Epidermal melanocyte (primary cell): ENCODE data around the gene UCHL1.

Experiments used
- DNase-seq: peaks from one replicate; pipeline ENCODE4 v3.0.0; 2011; ENCODE audit warnings: low spot score; ENCODE audit not compliant: insufficient read length

The UCHL1 gene

DNA sequence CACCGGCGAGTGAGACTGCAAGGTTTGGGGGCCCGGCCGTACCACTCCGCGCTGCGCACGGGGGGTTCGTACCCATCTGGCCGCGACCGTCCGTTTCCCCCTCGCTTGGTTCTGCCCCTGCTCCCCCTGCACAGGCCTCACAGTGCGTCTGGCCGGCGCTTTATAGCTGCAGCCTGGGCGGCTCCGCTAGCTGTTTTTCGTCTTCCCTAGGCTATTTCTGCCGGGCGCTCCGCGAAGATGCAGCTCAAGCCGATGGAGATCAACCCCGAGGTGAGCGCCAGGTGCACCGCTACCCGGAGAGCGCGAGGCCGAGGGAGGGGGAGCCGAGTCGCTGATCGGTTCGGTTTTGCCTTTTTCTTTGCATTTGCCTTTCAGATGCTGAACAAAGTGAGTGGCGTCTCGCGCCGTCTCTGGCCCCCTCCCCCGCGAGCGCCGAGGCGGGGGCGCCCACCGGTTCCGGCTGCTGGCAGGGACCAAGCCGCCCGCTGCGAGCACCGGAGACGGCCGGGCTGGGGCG is at the start of gene UCHL1:
UCHL1 (plus strand) TSS at position 189 of the 517 bp plus-strand sequence; CDS start at position 238, 49 bp downstream.
- DNase-seq, result no peak

GRCh38 chr4:41207291-41207831 is 49.4 kb upstream of the UCHL1 start:
- DNase-seq, result no peak

GRCh38 chr4:41209187-41209586 is 47.5 kb upstream of the UCHL1 start:
- DNase-seq, result no peak

- DNase-seq, result no peak
Observed at GRCh38 chr4:41209901-41210300, 46.8 kb upstream of the UCHL1 start.

GRCh38 chr4:41211951-41212615 is 44.6 kb upstream of the UCHL1 start:
- no peak for DNase-seq

GRCh38 chr4:41212616-41213203 is 44.0 kb upstream of the UCHL1 start:
- DNase-seq, result no peak

- no peak for DNase-seq
Observed at GRCh38 chr4:41213625-41214135, 43.0 kb upstream of the UCHL1 start.

DNA sequence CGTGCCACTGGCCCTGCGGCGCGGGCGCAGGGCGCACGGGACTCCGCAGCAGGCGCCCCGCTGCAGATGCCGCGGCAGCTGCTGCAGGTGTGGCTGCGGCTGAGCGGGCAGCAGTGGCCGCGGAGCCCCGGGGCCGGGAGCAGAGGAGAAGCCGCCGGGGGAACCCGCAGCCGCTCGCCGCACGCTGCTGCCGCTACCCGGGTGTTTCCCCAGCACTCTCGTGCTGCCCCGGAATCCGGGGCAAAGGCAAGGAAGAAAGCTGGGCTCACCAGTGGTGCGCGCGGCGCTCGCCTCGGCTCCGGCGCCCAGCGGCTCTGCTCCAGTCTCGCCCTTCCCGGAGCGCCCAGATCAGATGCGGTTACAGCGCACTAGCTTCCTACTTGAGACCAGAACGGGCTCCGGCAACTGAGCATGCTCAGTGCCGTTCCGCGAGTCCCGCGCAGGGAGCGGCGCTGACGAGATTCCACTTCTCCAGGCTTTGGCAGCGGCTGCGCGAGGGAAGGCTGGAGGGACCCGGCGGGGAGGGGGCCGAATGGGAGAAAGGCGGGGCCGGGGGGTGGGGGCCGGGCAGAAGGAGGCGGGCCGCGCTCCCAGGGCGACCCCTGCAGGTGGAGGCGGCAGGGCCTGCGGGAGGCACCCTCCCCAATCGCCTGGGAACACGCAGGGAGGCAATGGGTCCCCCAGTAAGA is 42.4 kb upstream of the UCHL1 start, which contains the start of gene APBB2:
APBB2 (minus strand) TSS at position 407 of the 689 bp plus-strand sequence. CDS start 181,288 bp downstream, outside the sequence.
- peak; percentile 90 for DNase-seq

DNA sequence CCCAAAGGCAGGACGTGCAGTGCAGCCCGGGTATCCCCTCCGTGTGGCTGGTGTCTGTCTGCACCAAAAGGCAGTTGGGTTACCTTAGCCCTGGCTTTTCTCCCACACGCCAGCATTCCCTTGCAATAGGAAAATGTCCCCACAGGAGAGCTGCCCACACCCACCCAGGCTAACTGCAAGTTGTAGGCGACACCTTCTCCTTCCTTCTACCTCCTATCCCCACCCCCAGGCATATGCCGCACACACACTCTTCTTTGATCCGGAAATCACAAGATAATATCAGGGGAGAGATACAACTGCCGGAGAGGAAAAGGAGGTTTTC is 41.9 kb upstream of the UCHL1 start:
- DNase-seq, result no peak

GRCh38 chr4:41215155-41215554 is 41.6 kb upstream of the UCHL1 start:
- DNase-seq, result no peak

GRCh38 chr4:41215969-41216293 is 40.8 kb upstream of the UCHL1 start:
- no peak for DNase-seq

- DNase-seq, result no peak
Observed at GRCh38 chr4:41216294-41217019, 40.3 kb upstream of the UCHL1 start.

DNA sequence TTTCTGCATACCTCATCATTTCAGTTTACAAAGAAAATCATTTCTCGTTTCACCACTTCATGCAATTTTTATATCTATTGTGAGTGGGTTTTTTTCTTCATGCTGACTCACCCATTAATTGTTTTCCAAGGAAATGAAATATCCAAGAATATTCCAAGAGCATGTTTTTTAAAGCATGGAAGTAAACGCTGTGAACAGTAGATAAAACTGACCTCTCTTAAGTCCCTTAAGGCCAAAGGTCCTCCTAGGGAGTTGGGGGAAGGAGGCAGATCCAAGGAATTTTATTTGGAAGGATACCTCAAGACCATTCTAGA is 39.8 kb upstream of the UCHL1 start:
- no peak for DNase-seq

DNA sequence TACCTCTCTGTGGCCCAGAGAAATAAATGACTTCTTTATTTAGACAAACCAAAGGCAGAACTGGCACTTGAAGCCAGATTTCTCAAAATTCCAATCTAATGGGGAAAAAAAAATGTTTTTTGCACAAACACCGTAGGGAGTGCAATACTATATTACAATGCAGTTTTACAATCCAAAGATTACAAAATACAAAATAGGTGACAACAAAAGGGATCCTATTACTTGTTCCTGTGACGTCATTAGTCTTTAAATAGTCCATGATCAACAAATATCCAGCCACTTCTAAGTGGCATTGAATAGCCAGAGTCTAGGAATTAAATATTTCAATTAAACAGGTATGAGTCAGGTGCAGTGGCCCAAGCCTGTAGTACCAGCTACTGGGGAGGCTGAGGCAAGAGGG is 39.4 kb upstream of the UCHL1 start:
- DNase-seq, result no peak

- no peak for DNase-seq
Observed at GRCh38 chr4:41218703-41219102, 38.0 kb upstream of the UCHL1 start.

GRCh38 chr4:41219421-41219950 is 37.2 kb upstream of the UCHL1 start:
- DNase-seq, result no peak

DNA sequence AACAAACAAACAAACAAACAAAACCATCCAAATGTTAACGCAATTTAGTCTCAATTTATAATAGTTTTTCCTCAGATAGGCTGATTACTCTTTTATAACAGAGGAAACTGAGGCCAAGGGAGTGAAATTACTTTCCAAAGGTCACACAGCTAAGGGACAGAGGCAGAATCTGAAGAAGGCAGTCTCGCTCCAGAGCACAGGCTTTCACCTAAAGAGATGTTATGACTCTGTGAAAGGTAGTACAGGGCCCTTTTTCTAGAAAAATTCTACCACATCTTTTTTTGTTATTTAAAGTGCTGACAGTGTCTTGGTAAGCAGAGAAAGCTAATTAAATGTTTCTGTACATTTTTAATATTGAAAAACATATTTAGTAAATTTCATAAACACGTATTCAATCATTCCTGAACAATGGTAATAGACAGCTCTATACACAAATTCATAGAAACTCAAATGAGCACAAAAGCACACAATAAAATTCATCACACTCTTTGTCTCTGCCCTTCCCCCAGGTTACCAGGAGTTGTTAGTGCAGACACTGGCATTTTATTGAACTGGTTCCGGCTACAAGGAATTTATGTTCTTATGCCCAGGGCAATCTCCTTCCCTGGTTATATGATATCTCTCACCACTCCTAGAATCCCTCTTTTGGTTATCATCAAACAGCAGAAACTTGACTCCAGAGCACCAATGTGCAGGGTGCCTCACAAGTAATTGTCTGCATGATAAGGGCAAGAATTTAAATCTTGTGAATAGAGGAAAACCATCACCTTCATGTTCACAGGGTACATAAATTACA is 34.7 kb upstream of the UCHL1 start:
- no peak for DNase-seq

- DNase-seq, result no peak
Observed at GRCh38 chr4:41227902-41228301, 28.8 kb upstream of the UCHL1 start.

DNA sequence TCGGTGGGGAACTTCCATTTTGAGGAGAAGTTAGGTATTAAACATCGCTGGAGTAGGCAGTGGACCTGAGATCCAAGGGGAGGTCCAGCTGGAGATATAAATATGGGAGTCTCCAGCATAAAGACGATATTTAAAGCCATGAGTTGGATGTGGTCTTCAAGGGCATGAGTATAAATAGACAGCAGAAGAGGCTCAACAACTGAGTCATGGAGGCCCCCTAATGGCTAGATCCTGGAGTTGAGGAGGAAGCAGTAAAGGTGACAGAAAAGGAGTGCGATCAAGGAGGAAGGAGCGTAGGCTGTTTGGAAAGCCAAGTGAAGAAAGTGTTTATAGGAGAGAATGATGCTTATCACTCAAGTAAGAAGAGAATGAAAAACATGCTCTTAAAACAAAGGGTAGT is 24.3 kb upstream of the UCHL1 start:
- no peak for DNase-seq

DNA sequence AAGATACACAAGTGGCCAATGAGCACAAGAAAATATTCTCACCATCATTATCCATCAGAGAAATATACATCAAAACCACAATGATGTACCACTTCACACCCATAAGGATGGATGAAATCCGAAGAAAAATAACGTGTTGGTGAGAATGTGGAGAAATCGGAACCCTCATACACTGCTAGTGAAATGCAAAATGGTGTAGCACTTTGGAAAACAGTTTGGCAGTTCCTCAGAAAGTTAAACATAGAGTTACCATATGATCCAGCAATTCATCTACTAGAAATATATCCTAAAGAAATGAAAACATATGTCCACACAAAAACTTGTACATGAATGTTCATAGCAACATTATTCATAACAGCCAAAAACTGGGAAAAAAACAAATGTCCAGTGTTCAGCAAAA is 23.9 kb upstream of the UCHL1 start:
- no peak for DNase-seq

- DNase-seq, result no peak
Observed at GRCh38 chr4:41236032-41236431, 20.7 kb upstream of the UCHL1 start.
